Measurements from ENCODE around the gene ADRM1. TPM values are rescaled to one million over a fixed set of nuclear protein-coding genes. Genes with fewer than 3 reads are reported as not detected.
A peak's percentile ranks its signal among the peaks of the same experiment; 100 is the strongest.

ADRM1 gene
- total RNA-seq, 1 experiment from 2014 or later: 263 TPM

DNA sequence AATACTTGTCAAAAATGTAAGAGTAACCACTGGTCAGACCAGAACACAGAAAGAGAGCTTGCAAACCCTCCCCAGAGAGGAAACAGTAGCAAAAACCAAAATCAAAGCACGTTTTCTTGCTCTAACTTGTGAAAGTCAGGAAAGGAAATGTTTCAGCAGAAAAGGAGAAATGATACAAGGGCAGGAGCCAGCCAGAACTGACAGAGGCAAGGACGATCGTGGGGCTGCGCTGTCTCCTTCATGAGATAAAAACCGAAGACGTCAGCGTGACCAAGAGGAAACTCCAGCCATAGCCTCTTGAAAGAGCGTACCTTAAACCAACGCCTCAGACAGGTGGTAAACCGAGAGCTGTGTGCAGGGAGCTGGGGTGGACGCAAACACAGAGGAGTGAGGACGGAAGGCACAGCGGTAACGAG is 36.9 kb downstream of the ADRM1 start:
- intact Hi-C loops (cut with micrococcal nuclease; ENCODE audit: unreplicated experiment): loop anchor here (5.0 kb wide), 1 partner anchor 43 kb away; no protein-coding TSS in a partner anchor
- Histone ChIP-seq H3K27me3 (replicated peaks; ENCODE audit: control insufficient read depth, insufficient read depth, low read length) (no peaks in the 10 kb centered on the region), H3K9me3 (no peaks in the 10 kb centered on the region), H3K36me3 (ENCODE audit: control insufficient read depth, insufficient read depth, low read length) (peaks cover 27% of the 10 kb centered on the region), H3K4me3 (ENCODE audit: low read depth, low read length) (no peak overlapping the region), H3K4me1 (no peaks in the 10 kb centered on the region)
- peaks cover 100% of the 10 kb centered on the region for H3K36me3 Mint-ChIP-seq (ENCODE audit: insufficient read depth, unreplicated experiment)
- DNase-seq: no peak
- H3K27ac Mint-ChIP-seq (ENCODE audit: unreplicated experiment): peak overlapping the region; percentile 40
- TF ChIP-seq CTCF (IDR thresholded peaks at IDR 0.05; ENCODE audit: insufficient read depth in 1 of 2, low read depth in 1 of 2, low read length in 1 of 2, severe bottlenecking in 1 of 2, unreplicated experiment in 1 of 2): no peak
- no peaks in the 10 kb centered on the region for H3K27me3 Mint-ChIP-seq (ENCODE audit: insufficient read depth, unreplicated experiment)
- peaks cover 6% of the 10 kb centered on the region for H3K4me1 Mint-ChIP-seq (ENCODE audit: low read depth, unreplicated experiment)
- no TSS peak for BruUV-seq (replicated peaks)
- ChIA-PET POLR2A (no interaction called here), CTCF (interaction anchor here (0.6 to 1.7 kb wide), 5 partner anchors 10 to 46 kb away, joined by 4 to 8 read pairs (median 5); no protein-coding TSS in a partner anchor)
- H3K9me3 Mint-ChIP-seq (ENCODE audit: unreplicated experiment): no peaks in the 10 kb centered on the region
- H3K4me3 Mint-ChIP-seq (ENCODE audit: unreplicated experiment): no peak overlapping the region

DNA sequence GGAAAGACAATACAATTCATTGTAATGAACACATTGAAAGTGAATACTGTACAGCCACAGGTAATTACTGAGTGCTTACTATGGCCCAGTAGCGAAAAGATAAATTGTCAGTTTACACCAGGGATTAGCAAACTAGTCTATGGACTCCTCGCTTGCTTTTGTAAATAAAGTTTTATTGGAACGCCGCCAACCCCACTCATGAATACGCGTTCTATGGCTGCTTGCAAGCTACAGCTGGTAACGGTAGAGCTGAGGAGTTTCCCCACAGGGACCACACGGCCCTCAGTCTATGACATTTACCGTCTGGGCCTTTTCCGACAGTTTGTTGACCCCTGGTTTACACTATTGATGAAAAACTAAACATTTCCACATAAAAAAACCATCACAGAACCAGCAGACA is 40.1 kb downstream of the ADRM1 start:
- no peak overlapping the region for H3K4me3 Mint-ChIP-seq (ENCODE audit: unreplicated experiment)
- ChIA-PET CTCF (interaction anchor here (1.7 kb wide), 1 partner anchor 40 kb away, joined by 9 read pairs; no protein-coding TSS in a partner anchor), POLR2A (interaction anchor here (0.7 kb wide), 1 partner anchor 54 kb away, joined by 6 read pairs; no protein-coding TSS in a partner anchor)
- peaks cover 3% of the 10 kb centered on the region for H3K4me1 Mint-ChIP-seq (ENCODE audit: low read depth, unreplicated experiment)
- H3K27ac Mint-ChIP-seq (ENCODE audit: unreplicated experiment): peak overlapping the region; percentile 11
- no peak for DNase-seq
- H3K36me3 Mint-ChIP-seq (ENCODE audit: insufficient read depth, unreplicated experiment): peaks cover 100% of the 10 kb centered on the region
- no TSS peak for BruUV-seq (replicated peaks)
- no peaks in the 10 kb centered on the region for H3K27me3 Mint-ChIP-seq (ENCODE audit: insufficient read depth, unreplicated experiment)
- no peaks in the 10 kb centered on the region for H3K4me1 ChIP-seq
- no peak overlapping the region for H3K4me3 ChIP-seq (ENCODE audit: low read depth, low read length)
- H3K9me3 ChIP-seq: no peaks in the 10 kb centered on the region
- H3K9me3 Mint-ChIP-seq (ENCODE audit: unreplicated experiment): no peaks in the 10 kb centered on the region
- H3K36me3 ChIP-seq (ENCODE audit: control insufficient read depth, insufficient read depth, low read length): peaks cover 25% of the 10 kb centered on the region
- H3K27me3 ChIP-seq (replicated peaks; ENCODE audit: control insufficient read depth, insufficient read depth, low read length): no peaks in the 10 kb centered on the region
- intact Hi-C loops (cut with micrococcal nuclease; ENCODE audit: unreplicated experiment): loop anchor here (5.0 kb wide), 1 partner anchor 39 kb away; no protein-coding TSS in a partner anchor
- no peak for TF ChIP-seq CTCF (IDR thresholded peaks at IDR 0.05; ENCODE audit: insufficient read depth in 1 of 2, low read depth in 1 of 2, low read length in 1 of 2, severe bottlenecking in 1 of 2, unreplicated experiment in 1 of 2)

DNA sequence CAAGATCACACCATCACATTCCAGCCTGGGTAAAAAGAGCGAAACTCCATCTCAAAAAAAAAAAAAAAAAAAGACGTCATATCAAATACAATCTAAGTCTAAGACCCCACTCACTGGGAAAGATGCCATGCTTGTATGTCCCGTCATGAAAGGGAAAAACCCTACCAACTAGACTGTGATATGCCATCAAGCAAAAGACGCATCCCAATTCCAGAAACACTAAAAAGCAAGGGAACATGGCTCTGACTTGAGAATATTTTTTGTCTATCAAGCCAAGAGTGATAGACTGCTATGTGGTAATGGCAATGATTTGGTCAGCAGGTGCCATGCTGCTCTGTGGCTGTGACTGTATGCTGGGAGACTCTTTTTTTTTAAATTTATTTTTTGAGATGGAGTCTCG is 41.3 kb downstream of the ADRM1 start:
- intact Hi-C loops (cut with micrococcal nuclease; ENCODE audit: unreplicated experiment): loop anchor here (5.0 kb wide), 1 partner anchor 38 kb away; no protein-coding TSS in a partner anchor
- peaks cover 26% of the 10 kb centered on the region for H3K36me3 ChIP-seq (ENCODE audit: control insufficient read depth, insufficient read depth, low read length)
- DNase-seq: no peak
- Mint-ChIP-seq H3K36me3 (ENCODE audit: insufficient read depth, unreplicated experiment) (peaks cover 100% of the 10 kb centered on the region), H3K27ac (ENCODE audit: unreplicated experiment) (no peak overlapping the region), H3K9me3 (ENCODE audit: unreplicated experiment) (peaks cover 10% of the 10 kb centered on the region), H3K27me3 (ENCODE audit: insufficient read depth, unreplicated experiment) (no peaks in the 10 kb centered on the region), H3K4me1 (ENCODE audit: low read depth, unreplicated experiment) (no peaks in the 10 kb centered on the region), H3K4me3 (ENCODE audit: unreplicated experiment) (no peak overlapping the region)
- H3K9me3 ChIP-seq: no peaks in the 10 kb centered on the region
- H3K4me1 ChIP-seq: no peaks in the 10 kb centered on the region
- no TSS peak for BruUV-seq (replicated peaks)
- H3K27me3 ChIP-seq (replicated peaks; ENCODE audit: control insufficient read depth, insufficient read depth, low read length): no peaks in the 10 kb centered on the region
- CTCF ChIA-PET: interaction anchor here (1.1 to 1.9 kb wide), 3 partner anchors 38 to 42 kb away, joined by 9 to 11 read pairs (median 10); partner anchors contain the start of gene ADRM1
- POLR2A ChIA-PET: interaction anchor here (0.7 kb wide), 2 partner anchors 19 to 194 kb away, joined by 4 read pairs; no protein-coding TSS in a partner anchor
- TF ChIP-seq CTCF (IDR thresholded peaks at IDR 0.05; ENCODE audit: insufficient read depth in 1 of 2, low read depth in 1 of 2, low read length in 1 of 2, severe bottlenecking in 1 of 2, unreplicated experiment in 1 of 2): no peak
- H3K4me3 ChIP-seq (ENCODE audit: low read depth, low read length): no peak overlapping the region
